Small intestine (tissue), 7 donors: ENCODE measurements around the gene ZNF107. TPM values are rescaled to one million over a fixed set of nuclear protein-coding genes. Genes with fewer than 3 reads are reported as not detected.
A peak's percentile ranks its signal among the peaks of the same experiment; 100 is the strongest.
"Not testable (repeated sequence)": the region's sequence is repeated elsewhere in the genome, so short reads cannot be mapped to it uniquely, and the experiment has no call there.

Source experiments
- DNase-seq, 2 donors: peaks; one replicate each; pipeline versions ENCODE4 v3.0.0 to v3.0.0-alpha.2; 2013
- FAIRE-seq: peaks from 2 replicates; lab custom pipeline; 2012; peaks lifted over from hg19 to GRCh38; lab: Jason Lieb, UNC
- H3K27ac ChIP-seq, 3 donors: one replicate each; pipeline ENCODE4 v1.5.1; 2013; ENCODE audit warnings: low read length in 2 of 3, mild to moderate bottlenecking in 2 of 3, control low read depth in 1 of 3, inconsistent platforms in 1 of 3, low read depth in 1 of 3, moderate library complexity in 1 of 3
- H3K27me3 ChIP-seq, 3 donors: one replicate each; pipeline ENCODE4 v1.6.1; 2013; ENCODE audit warnings: low read length in 3 of 3, inconsistent platforms in 1 of 3; ENCODE audit not compliant: control insufficient read depth in 3 of 3, insufficient read depth in 3 of 3
- H3K36me3 ChIP-seq, 3 donors: one replicate each; pipeline ENCODE4 v1.6.1; 2013; ENCODE audit warnings: low read length in 3 of 3, inconsistent platforms in 1 of 3, low read depth in 1 of 3, mild to moderate bottlenecking in 1 of 3, moderate library complexity in 1 of 3; ENCODE audit not compliant: control insufficient read depth in 3 of 3, insufficient read depth in 2 of 3
- H3K4me1 ChIP-seq, 3 donors: one replicate each; pipeline ENCODE4 v1.6.1; 2013; ENCODE audit warnings: low read length in 2 of 3, inconsistent platforms in 1 of 3, low read depth in 1 of 3, mild to moderate bottlenecking in 1 of 3, moderate library complexity in 1 of 3; ENCODE audit not compliant: control insufficient read depth in 3 of 3, insufficient read depth in 2 of 3
- H3K4me3 ChIP-seq, 3 donors: one replicate each; pipeline ENCODE4 v1.5.1; 2013; ENCODE audit warnings: low read length in 3 of 3, control low read depth in 1 of 3, inconsistent platforms in 1 of 3, low read depth in 1 of 3, mild to moderate bottlenecking in 1 of 3, moderate library complexity in 1 of 3
- H3K9me3 ChIP-seq, 2 donors: one replicate each; pipeline ENCODE4 v1.6.1; 2013; ENCODE audit warnings: low read depth in 1 of 2, low read length in 1 of 2; ENCODE audit not compliant: control insufficient read depth in 2 of 2, insufficient read depth in 1 of 2
- WGBS, 3 donors: extraction: QIAGEN DNeasy Blood & Tissue Kit; methylation state at CpG; one replicate each; pipeline ENCODE4 v1.1.7; 2013; 5-methylcytosine and 5-hydroxymethylcytosine counted together
- polyA plus RNA-seq, 4 donors: library from polyadenylated mRNA; stranded (reverse) in 3 of 4; unstranded in 1 of 4; fragments of 200-250 nt in 3 of 4; fragments of 120-200 nt in 1 of 4; gene quantifications; one replicate each; pipeline versions ENCODE4 v1.2.1 to v1.2.3, GENCODE V29; 2013
- donor health status: healthy with polysubstance abuse.
- donor health status: control.
- donor health status: control.
- donor health status: Bipolar disorder and iron deficiency.
- donor health status: healthy.

Gene ZNF107
- polyA plus RNA-seq, 4 donors: 0.81 to 6.2 (median 1.7) TPM

- Histone ChIP-seq H3K27ac (no peak overlapping the region), H3K4me3 (no peak overlapping the region), H3K27me3 (no peaks in the 10 kb centered on the region), H3K4me1 (no peaks in the 10 kb centered on the region), H3K9me3 (peaks cover 0 to 11% of the 10 kb centered on the region in 2 donors), H3K36me3 (no peaks in the 10 kb centered on the region)
- 83 to 88% (median 87%) methylated on average over 11 of the region's 11 CpGs for WGBS, 3 donors
- no peak for FAIRE-seq
- no peak for DNase-seq
Observed at GRCh38 chr7:64653721-64654401, 12.1 kb upstream of the ZNF107 start.

GRCh38 chr7:64654796-64655548 is 11.0 kb upstream of the ZNF107 start:
- Histone ChIP-seq H3K36me3 (no peaks in the 10 kb centered on the region), H3K4me3 (no peak overlapping the region), H3K9me3 (peaks cover 0 to 7% of the 10 kb centered on the region in 2 donors), H3K4me1 (no peaks in the 10 kb centered on the region), H3K27ac (no peak overlapping the region), H3K27me3 (no peaks in the 10 kb centered on the region)
- DNase-seq: no peak
- FAIRE-seq: no peak
- WGBS, 3 donors: 83 to 88% (median 85%) methylated on average over 5 of the region's 5 CpGs

GRCh38 chr7:64655811-64656210 is 10.1 kb upstream of the ZNF107 start:
- FAIRE-seq (no peak), DNase-seq (no peak)
- Histone ChIP-seq H3K4me3 (no peak overlapping the region), H3K27me3 (no peaks in the 10 kb centered on the region), H3K27ac (no peak overlapping the region), H3K36me3 (no peaks in the 10 kb centered on the region), H3K4me1 (no peaks in the 10 kb centered on the region), H3K9me3 (peaks cover 0 to 7% of the 10 kb centered on the region in 2 donors)
- 46 to 59% (median 56%) methylated on average over 2 of the region's 2 CpGs for WGBS, 3 donors

GRCh38 chr7:64656489-64656888 is 9.4 kb upstream of the ZNF107 start:
- no peak overlapping the region for H3K4me3 ChIP-seq
- FAIRE-seq (no peak), DNase-seq (no peak)
- peaks cover 0 to 5% of the 10 kb centered on the region in 2 donors for H3K9me3 ChIP-seq
- 81 to 89% (median 87%) methylated on average over 3 of the region's 3 CpGs for WGBS, 3 donors
- no peaks in the 10 kb centered on the region for H3K4me1 ChIP-seq
- no peaks in the 10 kb centered on the region for H3K36me3 ChIP-seq
- no peaks in the 10 kb centered on the region for H3K27me3 ChIP-seq
- H3K27ac ChIP-seq: no peak overlapping the region

- H3K4me1 ChIP-seq, H3K36me3 ChIP-seq, H3K27ac ChIP-seq, H3K27me3 ChIP-seq, H3K4me3 ChIP-seq, DNase-seq, H3K9me3 ChIP-seq, FAIRE-seq: not testable (repeated sequence)
- 91 to 93% (median 92%) methylated on average over 5 of the region's 5 CpGs for WGBS, 3 donors
Observed at GRCh38 chr7:64662091-64662490, 3.8 kb upstream of the ZNF107 start.

- Histone ChIP-seq H3K27me3 (no peaks in the 10 kb centered on the region), H3K9me3 (peaks cover 0 to 9% of the 10 kb centered on the region in 2 donors), H3K27ac (peak overlapping the region in 2 of 3 donors; percentile 68 to 95), H3K36me3 (peaks cover 0 to 15% (median 2%) of the 10 kb centered on the region in 3 donors), H3K4me3 (peak overlapping the region; percentile 72 to 91 (median 73)), H3K4me1 (no peaks in the 10 kb centered on the region)
- no peak for FAIRE-seq
- DNase-seq: no peak
- WGBS, 3 donors: 48 to 60% (median 50%) methylated on average over 2 of the region's 2 CpGs
Observed at GRCh38 chr7:64666663-64667050, 724 bp downstream of the ZNF107 start.

DNA sequence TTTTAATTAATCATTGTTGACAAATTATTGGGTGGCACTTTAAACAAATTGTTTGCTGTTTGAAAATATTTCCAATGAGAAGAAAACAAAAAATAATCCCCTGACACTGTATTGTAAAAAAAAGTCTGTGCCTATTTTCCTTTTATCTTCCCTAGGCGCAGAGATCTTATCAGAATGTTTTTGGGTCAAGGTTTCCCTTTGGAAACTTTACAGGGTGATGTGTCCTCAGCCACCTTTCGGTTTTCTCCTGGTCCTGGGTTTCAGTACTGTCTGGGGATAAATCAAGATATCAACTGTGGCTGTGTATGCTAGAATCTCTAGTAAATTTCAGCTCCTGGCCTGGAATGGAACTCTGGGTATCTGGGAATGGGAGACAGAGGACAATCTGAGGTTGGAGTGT is 1.4 kb downstream of the ZNF107 start:
- Histone ChIP-seq H3K4me3 (no peak overlapping the region), H3K27ac (no peak overlapping the region), H3K9me3 (peaks cover 0 to 11% of the 10 kb centered on the region in 2 donors), H3K4me1 (no peaks in the 10 kb centered on the region), H3K36me3 (peaks cover 0 to 15% (median 2%) of the 10 kb centered on the region in 3 donors), H3K27me3 (no peaks in the 10 kb centered on the region)
- 69 to 81% (median 76%) methylated on average over 2 of the region's 2 CpGs for WGBS, 3 donors
- FAIRE-seq (no peak), DNase-seq (no peak)

GRCh38 chr7:64672414-64672813 is 6.5 kb downstream of the ZNF107 start:
- no peak for DNase-seq
- no peak for FAIRE-seq
- no peaks in the 10 kb centered on the region for H3K27me3 ChIP-seq
- no peak overlapping the region for H3K27ac ChIP-seq
- 88 to 96% (median 89%) methylated on average over 8 of the region's 8 CpGs for WGBS, 3 donors
- H3K4me1 ChIP-seq: no peaks in the 10 kb centered on the region
- peaks cover 0 to 15% (median 2%) of the 10 kb centered on the region in 3 donors for H3K36me3 ChIP-seq
- H3K9me3 ChIP-seq: peaks cover 0 to 19% of the 10 kb centered on the region in 2 donors
- H3K4me3 ChIP-seq: no peak overlapping the region
